ENCODE measurements around the gene STEAP3.

DNA sequence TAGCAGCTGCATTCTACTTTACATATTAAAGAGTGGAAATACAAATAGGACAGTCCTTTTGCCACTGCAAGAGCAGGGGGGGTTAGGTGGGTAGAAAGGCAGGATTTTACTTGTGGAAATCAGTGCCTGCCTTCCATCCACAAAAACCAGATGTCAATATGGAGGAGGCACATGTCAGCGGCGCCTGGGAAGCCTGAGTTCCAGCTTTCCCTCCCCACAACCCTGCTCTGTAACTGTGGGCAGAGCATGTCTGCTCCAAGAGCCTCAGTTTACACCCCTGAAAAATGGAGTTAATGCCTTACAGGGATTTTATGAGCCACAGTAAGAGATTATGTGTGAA lies 32.9 kb downstream of the STEAP3 start:
- TF ChIP-seq, protein P1, sequence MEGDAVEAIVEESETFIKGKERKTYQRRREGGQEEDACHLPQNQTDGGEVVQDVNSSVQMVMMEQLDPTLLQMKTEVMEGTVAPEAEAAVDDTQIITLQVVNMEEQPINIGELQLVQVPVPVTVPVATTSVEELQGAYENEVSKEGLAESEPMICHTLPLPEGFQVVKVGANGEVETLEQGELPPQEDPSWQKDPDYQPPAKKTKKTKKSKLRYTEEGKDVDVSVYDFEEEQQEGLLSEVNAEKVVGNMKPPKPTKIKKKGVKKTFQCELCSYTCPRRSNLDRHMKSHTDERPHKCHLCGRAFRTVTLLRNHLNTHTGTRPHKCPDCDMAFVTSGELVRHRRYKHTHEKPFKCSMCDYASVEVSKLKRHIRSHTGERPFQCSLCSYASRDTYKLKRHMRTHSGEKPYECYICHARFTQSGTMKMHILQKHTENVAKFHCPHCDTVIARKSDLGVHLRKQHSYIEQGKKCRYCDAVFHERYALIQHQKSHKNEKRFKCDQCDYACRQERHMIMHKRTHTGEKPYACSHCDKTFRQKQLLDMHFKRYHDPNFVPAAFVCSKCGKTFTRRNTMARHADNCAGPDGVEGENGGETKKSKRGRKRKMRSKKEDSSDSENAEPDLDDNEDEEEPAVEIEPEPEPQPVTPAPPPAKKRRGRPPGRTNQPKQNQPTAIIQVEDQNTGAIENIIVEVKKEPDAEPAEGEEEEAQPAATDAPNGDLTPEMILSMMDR (IDR thresholded peaks at IDR 0.05; ENCODE audit: extremely low read depth in 1 of 2, insufficient read depth in 1 of 2, low read depth in 1 of 2, low read length in 2 of 2) = no peak
- no peak for TF ChIP-seq EZH2 (IDR thresholded peaks at IDR 0.05; ENCODE audit: borderline replicate concordance, low read depth, low read length, severe bottlenecking)
- no peak for TF ChIP-seq JUN (IDR thresholded peaks at IDR 0.05; ENCODE audit: borderline replicate concordance, insufficient read depth, insufficient read length, low read depth)
- TF ChIP-seq, protein P2, sequence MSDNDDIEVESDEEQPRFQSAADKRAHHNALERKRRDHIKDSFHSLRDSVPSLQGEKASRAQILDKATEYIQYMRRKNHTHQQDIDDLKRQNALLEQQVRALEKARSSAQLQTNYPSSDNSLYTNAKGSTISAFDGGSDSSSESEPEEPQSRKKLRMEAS (IDR thresholded peaks at IDR 0.05; ENCODE audit: insufficient read depth, insufficient read length) = no peak
